H9 (cell line): ENCODE measurements around the gene CRACR2A. TPM values are rescaled to one million over a fixed set of nuclear protein-coding genes. Genes with fewer than 3 reads are reported as not detected.

Experiments used
- DNase-seq: peaks from one replicate; pipeline ENCODE4 v3.0.0-alpha.2; 2017
- H2AFZ ChIP-seq: one replicate; pipeline ENCODE4 v1.6.1; 2013; ENCODE audit warnings: mild to moderate bottlenecking, low read length, control low read depth, moderate library complexity
- H2AK5ac ChIP-seq: 2 replicates; pipeline ENCODE4 v1.6.1; 2013; ENCODE audit warnings: low read length, control low read depth, mixed read lengths; ENCODE audit not compliant: insufficient read length
- H2BK120ac ChIP-seq: one replicate; pipeline ENCODE4 v1.6.1; 2013; ENCODE audit warnings: low read depth, mild to moderate bottlenecking, low read length, control low read depth, inconsistent platforms; ENCODE audit not compliant: poor library complexity, severe bottlenecking
- H2BK12ac ChIP-seq: 2 replicates; pipeline ENCODE4 v1.6.1; 2013; ENCODE audit warnings: low read length, control low read depth, mixed read lengths, low read depth; ENCODE audit not compliant: insufficient read length
- H2BK15ac ChIP-seq: 2 replicates; pipeline ENCODE4 v1.6.1; 2013; ENCODE audit warnings: low read depth, low read length, control low read depth
- H2BK20ac ChIP-seq: one replicate; pipeline ENCODE4 v1.6.1; 2013; ENCODE audit warnings: low read depth, mild to moderate bottlenecking, low read length, control low read depth, inconsistent platforms; ENCODE audit not compliant: poor library complexity, severe bottlenecking
- H2BK5ac ChIP-seq: 2 replicates; pipeline ENCODE4 v1.6.1; 2013; ENCODE audit warnings: low read length, control low read depth, mixed read lengths; ENCODE audit not compliant: insufficient read length
- H3K14ac ChIP-seq: 2 replicates; pipeline ENCODE4 v1.6.1; 2013; ENCODE audit warnings: low read length, control low read depth; ENCODE audit not compliant: insufficient read depth
- H3K18ac ChIP-seq: 2 replicates; pipeline ENCODE4 v1.6.1; 2013; ENCODE audit warnings: low read depth, mild to moderate bottlenecking, mixed read lengths, low read length, control low read depth; ENCODE audit not compliant: insufficient read length
- H3K23ac ChIP-seq: 2 replicates; pipeline ENCODE4 v1.6.1; 2013; ENCODE audit warnings: low read length, control low read depth, mixed read lengths, low read depth; ENCODE audit not compliant: insufficient read length
- H3K23me2 ChIP-seq: 2 replicates; pipeline ENCODE4 v1.6.1; 2013; ENCODE audit warnings: low read depth, mild to moderate bottlenecking, mixed read lengths, low read length, control low read depth; ENCODE audit not compliant: insufficient read length, poor library complexity, severe bottlenecking
- H3K27ac ChIP-seq: 2 replicates; pipeline ENCODE4 v1.5.1; 2013; ENCODE audit warnings: low read length, control low read depth, mixed read lengths, low read depth; ENCODE audit not compliant: insufficient read length
- H3K27me3 ChIP-seq: 2 replicates; pipeline ENCODE4 v1.6.1; 2013; ENCODE audit warnings: low read length, control low read depth, inconsistent platforms; ENCODE audit not compliant: insufficient read depth
- H3K4ac ChIP-seq: 2 replicates; pipeline ENCODE4 v1.6.1; 2013; ENCODE audit warnings: low read depth, mild to moderate bottlenecking, control low read depth, inconsistent platforms, low read length, moderate library complexity
- H3K4me1 ChIP-seq: 2 replicates; pipeline ENCODE4 v1.6.1; 2013; ENCODE audit warnings: low read length, control low read depth, inconsistent platforms; ENCODE audit not compliant: insufficient read depth
- H3K4me2 ChIP-seq: 2 replicates; pipeline ENCODE4 v1.6.1; 2013; ENCODE audit warnings: low read length, control low read depth, mixed read lengths; ENCODE audit not compliant: insufficient read length, insufficient read depth
- H3K56ac ChIP-seq: 2 replicates; pipeline ENCODE4 v1.6.1; 2013; ENCODE audit warnings: low read depth, mild to moderate bottlenecking, mixed read lengths, low read length, control low read depth; ENCODE audit not compliant: insufficient read length
- H3K79me1 ChIP-seq: 2 replicates; pipeline ENCODE4 v1.6.1; 2013; ENCODE audit warnings: low read depth, mild to moderate bottlenecking, moderate library complexity, low read length, control low read depth, inconsistent platforms; ENCODE audit not compliant: insufficient read depth, poor library complexity, severe bottlenecking
- H3K79me2 ChIP-seq: 2 replicates; pipeline ENCODE4 v1.6.1; 2013; ENCODE audit warnings: low read length, control low read depth, inconsistent platforms; ENCODE audit not compliant: insufficient read depth
- H3K9ac ChIP-seq: 2 replicates; pipeline ENCODE4 v1.6.1; 2013; ENCODE audit warnings: low read length, control low read depth, mixed read lengths; ENCODE audit not compliant: insufficient read length; ENCODE audit errors: extremely low read depth
- H3K9me3 ChIP-seq: one replicate; pipeline ENCODE4 v1.6.1; 2013; ENCODE audit warnings: low read depth, low read length, inconsistent platforms; ENCODE audit not compliant: control insufficient read depth
- H3T11ph ChIP-seq: one replicate; pipeline ENCODE4 v1.6.1; 2013; ENCODE audit warnings: mild to moderate bottlenecking, low read length, control low read depth, inconsistent platforms
- H4K20me1 ChIP-seq: one replicate; pipeline ENCODE4 v1.6.1; 2013; ENCODE audit not compliant: control insufficient read depth, insufficient read length, insufficient read depth
- H4K5ac ChIP-seq: 2 replicates; pipeline ENCODE4 v1.6.1; 2013; ENCODE audit warnings: low read depth, mild to moderate bottlenecking, mixed read lengths, low read length, control low read depth; ENCODE audit not compliant: insufficient read length
- H4K8ac ChIP-seq: replicated peaks from 2 replicates; pipeline ENCODE4 v1.6.1; 2013; ENCODE audit warnings: low read length, control low read depth, mixed read lengths, low read depth; ENCODE audit not compliant: insufficient read length
- H4K91ac ChIP-seq: 2 replicates; pipeline ENCODE4 v1.6.1; 2013; ENCODE audit warnings: low read depth, mild to moderate bottlenecking, moderate library complexity, mixed read lengths, low read length, control low read depth; ENCODE audit not compliant: insufficient read length
- H3K27ac Mint-ChIP-seq, 3 experiments: 2 replicates in 2 of 3; 3 replicates in 1 of 3; pipeline ENCODE4 v1.8.0; 2020 to 2021; ENCODE audit warnings: mixed read lengths in 3 of 3, mild to moderate bottlenecking in 1 of 3, moderate library complexity in 1 of 3
- H3K27me3 Mint-ChIP-seq: 2 replicates; pipeline ENCODE4 v1.8.0; 2021; ENCODE audit warnings: low read depth, mild to moderate bottlenecking, moderate library complexity, mixed read lengths
- H3K36me3 Mint-ChIP-seq, 3 experiments: 2 replicates in 2 of 3; 3 replicates in 1 of 3; pipeline ENCODE4 v1.8.0; 2020 to 2021; ENCODE audit warnings: low read depth in 3 of 3, mixed read lengths in 3 of 3; ENCODE audit not compliant: insufficient read depth in 1 of 3
- H3K4me1 Mint-ChIP-seq, 2 experiments: 2 replicates each; pipeline ENCODE4 v1.8.0; 2020; ENCODE audit warnings: mixed read lengths in 2 of 2
- H3K4me3 Mint-ChIP-seq, 2 experiments: 2 replicates in 1 of 2; 3 replicates in 1 of 2; pipeline ENCODE4 v1.8.0; 2020 to 2021; ENCODE audit warnings: mild to moderate bottlenecking in 2 of 2, mixed read lengths in 2 of 2, moderate library complexity in 1 of 2
- H3K9me3 Mint-ChIP-seq, 2 experiments: 2 replicates in 1 of 2; 3 replicates in 1 of 2; pipeline ENCODE4 v1.8.0; 2020; ENCODE audit warnings: mild to moderate bottlenecking in 2 of 2, mixed read lengths in 2 of 2, moderate library complexity in 1 of 2
- CTCF ChIP-seq: fragments of 200-600 bp; sonication (generic); conservative IDR thresholded peaks from 3 replicates; pipeline ENCODE4 v1.8.0; 2021; ENCODE audit warnings: antibody characterized with exemption, mild to moderate bottlenecking
- WGBS: extraction: QIAGEN DNeasy Blood & Tissue Kit; methylation state at CpG from one replicate; pipeline ENCODE4 v1.1.7; 2013; ENCODE audit warnings: missing lambda C conversion rate, low lambda C conversion rate, mixed read lengths; ENCODE audit not compliant: insufficient read length; ENCODE audit errors: extremely low coverage; 5-methylcytosine and 5-hydroxymethylcytosine counted together
- total RNA-seq: library from RNA; stranded (reverse); gene quantifications from 2 replicates; pipeline ENCODE4 v1.2.1, GENCODE V29; 2021

CRACR2A gene
- total RNA-seq, 1 experiment from 2014 or later = 2.0 TPM

GRCh38 chr12:3656946-3657622 lies 95.8 kb downstream of the CRACR2A start:
- Histone ChIP-seq H2BK15ac (no peak overlapping the region), H3K18ac (no peak overlapping the region), H2BK20ac (no peak overlapping the region), H3K4me2 (no peak overlapping the region), H2BK12ac (no peak overlapping the region), H3T11ph (no peak overlapping the region), H3K23me2 (no peaks in the 10 kb centered on the region), H3K79me2 (no peaks in the 10 kb centered on the region), H3K9ac (no peak overlapping the region), H3K27ac (no peak overlapping the region), H2BK5ac (no peak overlapping the region), H3K27me3 (no peaks in the 10 kb centered on the region), H2AFZ (no peak overlapping the region), H3K9me3 (no peaks in the 10 kb centered on the region), H2BK120ac (no peak overlapping the region), H3K23ac (no peak overlapping the region), H3K4ac (no peak overlapping the region), H3K79me1 (no peaks in the 10 kb centered on the region), H3K56ac (no peak overlapping the region), H2AK5ac (no peak overlapping the region), H4K91ac (no peak overlapping the region), H3K14ac (no peak overlapping the region), H4K8ac (no peak overlapping the region), H3K4me1 (peaks cover 1% of the 10 kb centered on the region; the same call in 1 of the 2 replicates), H4K5ac (no peak overlapping the region), H4K20me1 (no peaks in the 10 kb centered on the region)
- Mint-ChIP-seq H3K4me1 (peaks cover 8 to 17% of the 10 kb centered on the region in 2 experiments), H3K36me3 (no peaks in the 10 kb centered on the region), H3K27ac (no peak overlapping the region), H3K9me3 (no peaks in the 10 kb centered on the region), H3K27me3 (peaks cover 1% of the 10 kb centered on the region; the same call in 1 of the 2 replicates), H3K4me3 (no peak overlapping the region)
- DNase-seq = no peak
- no peak for TF ChIP-seq CTCF
- WGBS = no CpG with 5 or more reads among the region's 13 CpGs
